Activated CD4-positive, alpha-beta T cell treated with anti-CD3 and anti-CD28 coated beads, Interleukin-10, Interleukin-2, amounts not matched to agents 100 ng/mL and 50 ng/mL, durations not matched to agents 16 hours and 8 hours (primary cell): ENCODE data around the gene KLHL18.
"Not testable (repeated sequence)": the region's sequence is repeated elsewhere in the genome, so short reads cannot be mapped to it uniquely, and the experiment has no call there.

ENCODE experiments used
- DNase-seq: peaks from one replicate; pipeline ENCODE4 v3.0.0-alpha.2; 2020

The KLHL18 gene

DNA sequence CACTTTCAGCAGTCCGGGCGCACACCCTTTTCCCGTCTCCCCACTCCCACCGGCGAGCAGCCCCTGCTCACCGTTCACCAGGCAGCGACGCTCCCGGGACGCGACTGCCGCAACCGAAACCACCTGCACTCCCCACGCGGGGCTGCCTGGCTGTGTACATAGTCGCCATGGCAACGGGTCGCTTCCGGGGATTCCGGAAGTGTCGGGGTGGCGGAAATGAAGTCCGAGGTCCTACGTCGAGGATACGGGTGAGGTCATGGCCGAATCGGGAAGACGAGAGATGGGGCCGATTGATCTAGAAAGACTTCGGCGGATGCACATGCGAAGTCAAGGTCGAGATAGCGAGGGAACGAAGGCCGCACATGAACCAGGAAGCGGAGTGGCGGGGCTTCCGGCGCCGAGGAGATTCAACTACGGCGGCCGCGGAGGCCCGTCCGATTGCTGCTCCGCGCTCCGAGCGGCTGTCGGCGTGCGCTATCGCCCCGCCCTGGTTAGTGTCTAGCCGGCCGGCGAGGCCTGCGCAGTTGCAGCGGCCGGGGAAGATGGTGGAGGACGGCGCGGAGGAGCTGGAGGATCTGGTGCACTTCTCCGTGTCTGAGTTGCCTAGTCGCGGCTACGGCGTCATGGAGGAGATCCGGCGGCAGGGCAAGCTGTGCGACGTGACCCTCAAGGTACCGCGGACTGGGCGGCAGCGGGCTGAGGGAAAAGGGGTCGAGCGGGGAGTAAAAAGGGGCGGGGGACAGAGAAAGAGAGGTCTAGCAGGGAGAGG is at the start of gene KLHL18, which contains the start of gene KIF9:
KLHL18 (plus strand) TSS at position 521 of the 769 bp plus-strand sequence; CDS start at position 543, 22 bp downstream.
KIF9 (minus strand) TSS at position 376 of the 769 bp plus-strand sequence. CDS start 5,425 bp downstream, outside the sequence.
- peak; percentile 97 for DNase-seq

DNA sequence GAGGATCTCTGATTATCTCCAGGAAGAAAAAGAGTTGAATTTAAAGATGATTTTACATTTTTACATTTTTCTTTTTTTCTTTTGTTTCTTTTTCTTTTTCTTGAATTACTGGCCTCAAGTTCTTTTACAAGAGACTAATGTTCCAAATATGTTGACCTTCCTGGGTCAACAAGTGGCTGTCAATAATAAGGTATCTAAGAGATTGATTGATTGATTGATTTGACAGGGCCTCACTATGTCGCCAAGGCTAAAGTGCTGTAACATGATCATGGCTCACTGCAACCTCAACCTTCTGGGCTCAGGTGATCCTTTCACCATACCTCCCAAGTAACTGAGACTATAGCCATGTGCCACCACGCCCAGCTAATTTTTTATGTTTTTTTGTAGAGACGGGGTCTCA is 44.7 kb upstream of the KLHL18 start:
- no peak for DNase-seq

DNA sequence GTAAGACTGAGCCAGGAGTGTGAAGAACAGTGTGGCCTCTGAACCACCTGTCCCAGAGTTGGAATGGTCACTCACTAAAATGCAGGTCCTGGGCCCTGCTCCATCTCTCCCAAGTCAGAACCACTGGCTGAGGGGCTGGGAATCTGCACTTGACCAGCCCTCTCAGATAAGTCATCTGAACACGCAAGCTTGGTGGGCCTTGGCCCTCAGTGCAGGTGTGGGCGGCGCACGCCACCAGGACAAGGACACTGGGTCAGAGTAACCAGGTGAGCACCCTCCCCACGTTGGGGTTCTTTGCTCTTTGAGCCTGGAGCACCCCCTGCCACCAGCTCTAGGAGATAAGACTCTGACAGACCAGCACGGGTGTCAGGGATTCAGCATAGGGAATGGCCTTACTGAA is 42.8 kb upstream of the KLHL18 start:
- no peak for DNase-seq

DNA sequence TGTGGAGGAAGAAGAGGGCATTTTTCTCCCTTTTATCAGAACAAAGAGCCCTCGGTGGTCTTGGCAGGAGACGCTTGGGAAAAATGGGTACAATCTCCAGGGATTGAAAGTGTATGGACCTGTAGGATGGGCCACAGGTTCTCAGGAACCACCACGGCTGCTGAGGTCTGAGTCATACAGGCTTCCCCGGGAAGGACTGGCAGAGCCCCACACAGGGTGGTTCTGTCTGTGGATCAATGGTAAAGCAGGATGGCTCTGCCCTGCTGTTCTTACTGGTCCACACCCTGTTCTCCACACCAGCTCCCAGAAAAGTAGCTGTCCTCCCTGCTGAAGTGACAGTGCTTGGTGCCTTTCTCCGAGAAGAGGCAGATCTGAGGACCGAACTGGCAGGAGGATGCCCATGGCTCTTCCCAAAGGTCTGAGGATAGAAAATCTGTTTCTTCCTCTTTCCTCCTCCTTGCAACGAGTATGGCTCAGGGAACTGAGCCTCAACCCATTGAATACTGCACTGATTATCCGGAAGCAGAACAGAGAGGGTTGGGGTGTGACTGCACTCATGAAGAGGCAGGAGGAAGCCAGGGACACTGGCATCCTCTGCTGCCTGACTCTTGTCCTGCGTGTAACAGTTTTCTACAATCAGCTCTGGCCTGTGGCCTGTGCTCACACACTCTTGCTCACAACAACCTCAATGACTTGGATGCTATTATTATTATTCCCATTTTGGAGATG is 39.2 kb upstream of the KLHL18 start:
- no peak for DNase-seq

DNA sequence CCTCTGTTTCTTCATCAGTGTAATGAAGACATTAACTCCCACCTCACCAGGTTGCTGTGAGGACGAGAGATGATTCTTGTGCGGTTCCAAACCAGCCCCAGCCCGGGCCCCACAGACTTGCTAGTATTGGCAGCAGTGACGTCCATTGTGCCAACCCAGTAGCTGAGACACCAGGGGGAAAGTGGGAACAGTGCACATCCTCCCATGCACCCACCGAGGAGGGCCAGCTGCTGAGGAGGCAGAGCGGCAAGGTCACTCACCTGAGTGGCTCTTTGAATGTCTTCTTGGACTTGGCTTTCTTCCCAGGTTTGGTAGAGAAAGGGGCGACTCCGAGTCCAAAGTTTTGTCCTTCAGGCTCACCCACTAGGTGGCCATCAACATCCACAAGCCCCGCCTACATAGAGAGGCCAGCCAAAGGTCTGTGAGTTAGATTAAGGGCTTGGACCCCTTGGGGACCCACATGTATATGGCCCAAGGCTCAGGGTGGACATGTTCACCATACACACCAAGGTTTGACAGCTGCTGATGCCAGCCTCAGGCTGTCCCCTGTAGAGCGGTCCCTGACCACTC is 38.1 kb upstream of the KLHL18 start:
- DNase-seq, result no peak

DNA sequence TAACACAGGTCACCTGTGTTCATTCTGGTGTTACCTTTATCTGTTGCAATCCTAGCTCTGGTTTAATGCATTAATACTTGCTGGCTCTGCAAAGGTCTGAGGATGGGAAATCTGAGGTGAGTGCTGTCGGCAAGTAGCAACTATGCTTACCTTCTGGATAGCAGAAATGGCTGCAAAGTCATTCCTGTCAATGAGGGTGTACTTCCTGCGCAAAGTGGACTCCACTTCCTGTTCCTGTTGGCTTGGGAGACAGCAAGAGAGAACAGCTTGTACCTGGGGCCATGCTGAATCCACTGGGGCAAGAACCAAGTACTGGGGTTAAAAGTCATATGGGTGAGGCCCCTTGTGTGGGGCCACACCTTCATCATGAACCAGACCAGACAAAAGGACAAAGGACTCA is 37.5 kb upstream of the KLHL18 start:
- no peak for DNase-seq

DNA sequence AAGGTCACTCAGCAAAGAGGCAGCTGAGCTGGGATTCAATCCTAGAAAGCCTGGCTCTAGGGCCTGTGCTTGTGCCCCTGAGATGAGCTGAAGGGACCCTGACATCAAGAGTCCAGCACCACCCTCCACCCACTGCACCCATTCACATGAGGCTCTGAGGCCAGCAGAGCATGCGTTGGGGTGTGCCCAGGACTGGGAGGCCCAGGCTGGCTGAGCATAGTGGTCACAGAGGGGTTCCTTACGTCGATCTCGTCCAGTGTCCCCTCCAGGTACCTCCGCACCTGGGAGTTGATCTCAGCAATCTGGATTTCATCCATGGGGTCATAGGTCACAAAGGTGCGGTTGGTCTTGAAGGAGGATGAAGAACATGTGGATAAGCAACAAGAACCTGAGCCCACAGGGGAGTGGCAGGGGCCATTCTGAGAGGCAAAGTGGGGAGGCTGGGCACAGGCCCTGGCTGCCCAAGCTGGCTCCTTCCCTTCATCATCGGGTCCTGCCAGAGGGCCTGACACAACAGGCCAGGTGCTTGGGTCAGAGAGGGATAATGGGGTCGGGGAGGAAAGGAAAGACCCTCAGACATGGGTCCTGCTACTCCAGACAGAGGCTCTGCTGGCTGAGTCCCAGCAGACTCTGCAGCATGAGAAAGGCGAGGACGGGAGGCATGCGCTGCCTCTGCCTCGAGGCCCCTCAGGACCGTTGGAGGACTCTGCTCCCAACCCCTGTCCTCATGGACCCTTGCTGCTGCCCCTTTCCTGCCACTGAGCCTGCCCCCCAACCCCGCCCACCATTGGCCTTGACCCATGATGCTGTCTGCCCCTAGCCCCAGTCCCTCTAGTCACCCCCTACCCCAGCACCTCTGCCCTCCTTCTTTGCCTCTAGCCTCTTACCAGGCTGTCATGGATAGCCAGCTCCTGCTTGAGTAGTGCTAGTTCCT is 35.3 kb upstream of the KLHL18 start:
- no peak for DNase-seq

DNA sequence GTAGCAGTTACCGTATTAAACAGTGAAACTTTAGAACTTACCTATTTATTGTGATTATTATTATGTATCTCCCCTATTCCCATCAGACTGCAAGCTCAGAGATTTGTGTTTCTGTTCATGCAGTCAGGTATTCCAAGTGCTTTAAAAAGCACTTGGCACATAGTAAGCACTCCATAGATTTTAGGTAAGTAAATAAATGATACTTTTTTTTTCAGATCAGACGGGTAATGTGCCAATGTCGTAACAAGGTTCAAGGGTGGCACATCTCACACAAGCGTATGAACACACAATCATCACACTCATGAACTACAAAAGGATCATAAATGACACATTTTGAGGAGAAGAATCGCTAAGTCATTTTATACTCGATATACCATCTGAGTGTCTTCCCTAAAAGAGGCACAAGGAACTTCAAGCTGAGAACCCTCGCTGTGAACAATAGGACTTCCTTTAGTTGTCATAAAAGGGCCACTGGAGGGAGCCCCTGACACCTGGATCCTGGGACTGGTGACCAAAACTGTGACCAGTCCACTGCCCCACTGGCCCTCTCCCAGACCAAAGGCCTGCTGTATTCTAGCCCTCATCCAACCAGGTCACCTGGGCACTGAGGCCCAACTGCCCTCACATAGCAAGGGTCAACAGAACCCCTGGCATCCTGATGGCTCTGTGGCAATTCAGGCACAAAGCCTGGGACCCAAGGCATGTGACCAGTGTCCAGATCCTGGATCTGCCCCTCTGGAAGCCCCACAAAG is 32.3 kb upstream of the KLHL18 start:
- peak; percentile 7 for DNase-seq

DNA sequence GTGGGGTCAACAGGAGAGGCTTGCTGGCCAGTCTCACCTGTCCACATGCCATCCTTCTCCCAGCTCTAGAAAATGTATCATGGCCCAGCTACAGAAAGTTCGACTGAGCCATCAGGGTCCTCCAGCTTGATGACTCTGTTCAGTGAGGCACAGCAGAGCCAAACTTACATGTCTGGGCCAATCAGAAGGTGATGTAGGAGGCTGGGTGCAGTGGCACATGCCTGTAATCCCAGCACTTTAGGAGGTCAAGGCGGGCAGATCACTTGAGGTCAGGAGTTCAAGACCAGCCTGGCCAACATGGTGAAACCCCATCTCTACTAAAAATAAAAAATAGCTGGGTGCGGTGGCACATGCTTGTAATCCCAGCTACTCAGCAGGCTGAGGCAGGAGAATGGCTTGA is 31.7 kb upstream of the KLHL18 start:
- DNase-seq, result not testable (repeated sequence)

DNA sequence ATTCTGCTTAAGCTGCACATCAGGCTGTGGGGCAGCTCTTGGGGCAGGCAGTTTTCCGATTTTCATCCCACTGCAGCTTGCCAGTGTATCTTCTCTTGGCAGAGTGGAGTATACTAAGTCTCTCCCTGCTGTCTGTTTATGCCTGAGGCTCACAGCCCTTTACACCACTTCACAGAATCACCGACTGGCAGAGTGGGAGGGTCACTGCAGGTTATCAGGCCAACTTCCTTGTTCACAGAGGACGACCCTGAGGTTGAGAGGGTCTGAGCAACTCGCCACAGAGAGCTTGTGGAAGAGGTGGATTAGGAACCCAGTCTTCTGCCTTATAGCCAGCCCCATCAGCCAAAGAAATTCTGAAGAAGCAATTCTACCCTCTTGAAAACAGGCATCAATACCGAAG is 31.1 kb upstream of the KLHL18 start:
- DNase-seq, result no peak

DNA sequence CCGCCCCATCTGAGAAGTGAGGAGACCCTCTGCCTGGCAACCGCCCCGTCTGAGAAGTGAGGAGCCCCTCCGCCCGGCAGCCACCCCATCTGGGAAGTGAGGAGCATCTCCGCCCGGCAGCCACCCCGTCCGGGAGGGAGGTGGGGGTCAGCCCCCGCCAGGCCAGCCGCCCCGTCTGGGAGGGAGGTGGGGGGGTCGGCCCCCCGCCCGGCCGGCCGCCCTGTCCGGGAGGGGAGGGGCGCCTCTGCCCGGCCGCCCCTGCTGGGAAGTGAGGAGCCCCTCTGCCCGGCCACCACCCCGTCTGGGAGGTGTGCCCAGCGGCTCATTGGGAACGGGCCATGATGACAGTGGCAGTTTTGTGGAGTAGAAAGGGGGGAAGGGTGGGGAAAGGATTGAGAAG is 26.4 kb upstream of the KLHL18 start:
- not testable (repeated sequence) for DNase-seq

DNA sequence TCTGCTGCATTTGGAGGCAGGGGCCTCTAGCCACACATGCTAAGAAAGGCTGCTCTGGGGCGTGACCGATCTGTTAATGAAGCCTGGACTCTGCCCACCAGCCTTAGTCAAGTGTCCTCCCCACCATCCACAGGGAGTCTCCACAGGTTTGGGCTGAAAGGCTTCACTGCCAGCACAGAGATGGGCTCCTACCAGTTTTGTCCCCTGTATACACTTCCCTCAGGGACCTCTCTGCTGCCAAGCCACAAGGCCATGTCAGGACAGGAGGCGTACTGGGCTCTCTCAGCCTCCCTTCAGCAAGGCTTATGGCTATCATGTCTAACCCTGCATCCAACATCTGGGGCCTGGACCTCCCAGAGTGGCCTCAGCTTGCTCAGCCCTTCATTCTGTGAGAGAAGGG is 23.6 kb upstream of the KLHL18 start:
- no peak for DNase-seq

DNA sequence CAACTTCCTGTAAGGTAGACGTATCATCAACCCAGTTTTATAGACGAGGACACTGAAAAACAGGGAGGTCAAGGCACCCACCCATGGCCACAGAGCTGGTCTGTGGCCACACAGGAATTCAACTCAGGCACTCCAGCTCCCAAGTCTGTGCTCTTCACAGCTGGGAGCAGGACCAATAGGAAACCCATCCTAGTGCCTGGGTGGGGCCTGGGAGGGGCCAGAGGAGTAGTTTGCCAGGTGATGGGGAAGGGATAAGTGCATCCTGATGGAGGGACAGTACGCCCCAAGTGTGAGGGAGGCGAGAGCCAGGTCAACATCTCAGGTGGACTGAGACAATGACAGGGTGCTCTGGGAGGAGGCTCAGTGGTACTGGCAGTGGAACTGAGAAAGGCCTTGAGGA is 22.1 kb upstream of the KLHL18 start:
- DNase-seq, result no peak

DNA sequence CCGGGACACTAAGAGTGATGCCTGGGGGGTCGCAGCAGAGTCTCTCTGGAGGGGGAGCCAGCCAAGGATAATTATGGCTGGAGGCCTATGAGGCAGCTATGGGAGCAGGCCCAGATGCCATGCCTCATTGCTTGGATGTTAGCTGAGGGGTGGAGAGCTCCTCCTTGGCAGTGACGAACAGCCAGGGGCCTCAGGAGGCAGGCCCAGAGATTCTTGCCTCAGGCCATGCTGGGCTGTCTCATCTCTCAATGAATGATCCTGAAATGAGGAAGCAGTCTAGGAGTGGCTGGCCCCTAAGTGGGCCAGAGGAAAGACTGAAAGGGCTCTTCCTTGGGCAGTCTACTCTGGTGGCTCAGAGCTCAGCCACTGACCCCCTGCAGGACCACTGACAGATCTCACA is 21.4 kb upstream of the KLHL18 start:
- no peak for DNase-seq

DNA sequence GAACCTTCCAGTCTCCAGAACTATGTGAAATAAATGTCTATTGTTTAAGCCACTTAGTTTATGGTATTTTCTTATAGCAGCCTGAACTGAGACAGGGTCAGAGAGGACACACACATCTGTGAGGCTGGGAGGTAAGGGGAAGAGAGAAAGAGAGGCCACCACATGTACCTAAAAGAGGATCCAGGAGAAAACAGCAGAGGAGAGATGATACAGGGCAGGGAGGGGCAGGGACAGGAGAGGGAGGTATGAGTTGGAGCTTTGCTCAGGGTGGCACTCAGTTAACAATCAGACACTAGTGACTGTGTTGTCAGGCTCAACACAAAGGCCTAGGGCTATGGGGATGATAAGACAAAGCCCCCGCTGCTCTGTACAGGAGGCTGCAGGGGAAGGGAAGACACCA is 17.7 kb upstream of the KLHL18 start:
- DNase-seq, result no peak

DNA sequence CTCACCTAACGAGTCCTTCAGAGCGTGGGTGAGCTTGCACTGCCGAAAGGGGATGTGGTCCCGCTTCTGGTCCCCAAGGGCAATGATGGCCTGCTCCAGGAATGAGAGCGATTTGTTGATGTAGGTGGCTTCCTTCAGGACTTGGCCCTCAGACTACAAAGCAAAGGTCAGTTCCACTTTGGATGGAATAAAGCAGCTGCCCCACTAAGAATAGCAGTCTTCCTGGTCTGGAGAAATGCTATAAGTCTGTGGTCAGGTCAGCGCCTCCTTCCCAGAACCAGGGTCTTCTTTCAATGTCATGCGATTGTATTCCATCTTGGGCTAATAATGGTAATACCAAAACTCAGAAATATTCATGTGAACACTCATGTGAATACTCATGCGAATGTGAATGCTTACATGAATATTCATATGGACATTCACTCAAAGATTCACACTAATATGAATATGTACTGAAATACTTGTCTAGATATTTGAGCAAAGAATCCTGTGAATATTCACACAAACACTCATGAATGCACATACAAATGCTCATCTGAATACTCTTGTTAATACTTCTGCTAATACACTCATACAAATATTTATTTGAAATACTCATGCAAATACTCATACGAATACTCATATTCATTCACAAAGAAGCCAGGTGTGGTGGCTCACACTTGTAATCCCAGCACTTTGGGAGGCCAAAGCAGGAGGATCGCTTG is 16.9 kb upstream of the KLHL18 start:
- no peak for DNase-seq

DNA sequence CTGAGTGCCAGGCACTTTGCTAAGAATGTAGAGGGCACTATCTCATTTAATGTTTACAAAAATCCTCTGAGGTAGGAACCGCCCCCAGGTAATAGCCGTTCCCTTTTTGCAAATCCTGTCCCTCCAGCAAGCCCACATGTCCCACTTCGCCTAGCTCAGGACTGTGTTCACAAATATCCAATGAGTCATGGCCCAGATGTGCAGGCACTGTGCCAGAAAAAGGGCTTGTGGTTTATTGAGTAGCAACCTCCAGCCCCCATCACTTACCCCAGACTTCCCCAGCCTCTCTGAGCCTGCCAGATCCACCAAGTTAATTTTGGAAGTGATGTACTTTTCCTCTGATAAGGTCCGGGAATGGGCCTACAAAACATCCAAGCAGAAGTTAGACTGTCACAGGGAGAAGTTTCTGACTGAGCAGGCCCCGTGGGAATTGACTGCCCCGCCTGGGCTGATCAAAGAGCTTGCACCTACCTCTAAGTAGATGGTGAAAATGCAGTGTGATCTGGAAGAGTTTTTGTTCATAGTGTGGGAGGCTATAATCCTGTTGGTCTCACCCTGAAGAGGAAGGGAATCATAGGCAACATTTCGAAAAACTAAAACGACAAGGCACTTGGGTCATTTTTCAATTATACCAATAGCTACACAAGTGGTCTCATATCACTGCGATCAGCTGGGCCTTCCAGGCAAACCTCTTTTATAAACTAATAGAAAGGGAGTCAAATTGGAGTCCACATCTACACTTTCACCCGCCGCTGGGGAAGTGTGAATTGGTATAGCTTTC is 15.8 kb upstream of the KLHL18 start:
- DNase-seq, result peak; percentile 22

DNA sequence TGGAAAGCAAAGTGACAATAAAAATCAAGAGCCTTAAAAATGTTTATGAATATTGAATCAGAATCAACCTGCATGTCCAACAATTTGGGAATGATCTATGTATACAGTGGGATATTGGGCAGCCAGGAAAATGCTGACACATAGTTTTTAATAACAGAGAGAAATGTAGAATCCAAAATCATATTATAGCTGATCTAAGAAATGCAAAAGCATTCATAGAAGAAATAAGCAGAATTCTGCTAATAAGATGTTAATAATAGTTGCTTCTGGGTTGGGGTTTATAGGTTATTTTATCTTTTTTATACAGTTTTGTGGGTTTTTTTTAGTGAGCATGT is 15.3 kb upstream of the KLHL18 start:
- DNase-seq, result no peak

DNA sequence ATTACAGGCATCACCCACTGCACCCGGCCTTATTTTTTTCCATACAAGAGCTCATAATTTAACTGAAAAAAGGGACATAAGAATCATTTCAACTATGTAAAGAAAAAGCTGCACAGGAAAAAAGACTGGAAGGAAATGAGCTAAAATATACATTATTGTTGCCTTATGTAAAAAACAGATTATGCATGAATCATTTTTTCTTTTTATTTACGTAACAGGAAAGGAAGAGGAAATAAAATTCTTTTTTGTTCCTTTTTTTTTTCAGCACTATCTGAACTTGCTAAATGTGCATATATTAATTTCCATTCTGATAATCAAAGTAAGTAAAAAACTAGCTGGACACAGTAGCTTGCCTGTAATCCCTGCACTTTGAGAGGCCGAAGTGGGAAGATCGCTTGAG is 12.2 kb upstream of the KLHL18 start:
- no peak for DNase-seq

DNA sequence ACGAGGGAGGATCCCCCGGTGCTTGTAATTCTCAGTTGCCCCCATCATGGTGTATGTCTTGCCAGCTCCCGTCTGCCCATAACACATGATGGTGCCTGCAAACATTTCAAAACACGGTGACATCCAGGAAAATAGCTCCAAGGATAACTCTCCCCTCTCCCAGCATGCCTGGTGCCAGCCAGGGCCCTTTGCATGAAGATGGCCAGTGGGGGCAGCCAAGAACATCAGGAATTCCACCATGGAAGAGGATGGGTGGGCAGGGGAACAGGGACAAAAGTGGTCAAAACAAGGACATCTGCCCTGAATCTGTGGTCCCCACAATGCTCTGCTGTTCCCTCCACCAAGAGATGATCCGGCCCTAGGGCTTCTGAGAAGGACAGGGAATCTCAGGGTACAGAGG is 9.2 kb upstream of the KLHL18 start:
- no peak for DNase-seq

DNA sequence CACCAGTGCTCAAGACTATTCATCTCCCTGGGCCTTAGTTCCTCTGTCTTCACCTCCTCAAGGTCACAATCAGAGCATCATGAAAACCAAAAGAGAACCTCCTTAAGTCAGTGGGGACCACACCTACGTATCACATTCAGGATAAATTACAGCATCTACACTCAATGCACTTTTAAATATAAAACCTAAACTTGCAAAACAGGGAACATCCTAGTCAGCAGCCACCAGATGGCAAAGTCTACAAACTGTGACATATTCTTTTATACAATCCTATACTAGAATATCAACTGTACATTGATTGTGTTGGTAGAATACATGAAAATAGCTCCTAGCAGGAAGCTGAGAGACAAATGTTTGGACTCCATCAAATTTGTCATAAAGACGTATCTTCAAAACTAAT is 8.1 kb upstream of the KLHL18 start:
- no peak for DNase-seq
